Activated CD8-positive, alpha-beta memory T cell treated with anti-CD3 and anti-CD28 coated beads, Interleukin-2, amount 10 ng/mL, durations not matched to agents 7 days and 5 days (primary cell): Measurements from ENCODE around the gene OPCML. TPM values are rescaled to one million over a fixed set of nuclear protein-coding genes. Genes with fewer than 3 reads are reported as not detected.

Source experiments
- ATAC-seq: fragments of 150-1000 bp; cut with Tn5 transposase; one replicate; pipeline ENCODE4 v1.10.0; 2021; ENCODE audit warnings: moderate library complexity
- CTCF ChIA-PET: fragments of 350-600 bp; sonication (Branson Sonifier 250); formaldehyde crosslinking; loops from one replicate; lab custom pipeline; 2021; ENCODE audit warnings: antibody characterized with exemption; lab: Charles Lee
- DNase-seq: peaks from one replicate; pipeline ENCODE4 v3.0.0-alpha.2; 2020
- H3K27ac Mint-ChIP-seq: one replicate; pipeline ENCODE4 v1.8.0; 2021; ENCODE audit warnings: mild to moderate bottlenecking, mixed read lengths
- H3K27me3 Mint-ChIP-seq: one replicate; pipeline ENCODE4 v1.8.0; 2021; ENCODE audit warnings: mixed read lengths
- H3K36me3 Mint-ChIP-seq: one replicate; pipeline ENCODE4 v1.8.0; 2021; ENCODE audit warnings: mild to moderate bottlenecking, mixed read lengths
- H3K4me1 Mint-ChIP-seq: one replicate; pipeline ENCODE4 v1.8.0; 2021; ENCODE audit warnings: mixed read lengths
- H3K4me3 Mint-ChIP-seq: one replicate; pipeline ENCODE4 v1.8.0; 2021; ENCODE audit warnings: mild to moderate bottlenecking, moderate library complexity, mixed read lengths
- H3K9me3 Mint-ChIP-seq: one replicate; pipeline ENCODE4 v1.8.0; 2022; ENCODE audit warnings: low read depth, mixed read lengths
- total RNA-seq, 2 experiments: library from RNA; stranded (reverse); gene quantifications; one replicate each; pipeline ENCODE4 v1.2.3, GENCODE V29; 2021

The OPCML gene
- total RNA-seq, 2 experiments from 2014 or later, result not detected

DNA sequence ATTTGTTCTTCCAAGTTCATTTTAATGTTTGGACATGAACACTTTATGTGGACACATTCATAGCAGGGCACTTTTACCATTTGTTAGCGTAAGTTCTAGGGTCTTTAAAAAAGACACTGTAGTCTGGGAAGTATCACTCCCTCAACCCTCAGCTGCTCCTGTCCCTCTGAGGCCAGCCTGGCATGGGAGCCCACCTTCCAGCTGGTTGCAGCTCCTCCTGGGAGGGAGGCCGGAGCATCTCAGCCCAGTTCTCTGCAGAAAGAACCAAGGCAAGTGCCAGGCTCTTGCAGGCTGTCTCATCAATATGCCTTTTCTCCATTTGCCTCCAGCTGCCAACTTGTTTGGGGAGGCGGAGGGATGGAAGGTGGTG is 150.6 kb downstream of the OPCML start:
- Mint-ChIP-seq H3K4me1 (no peaks in the 10 kb centered on the region), H3K36me3 (no peaks in the 10 kb centered on the region), H3K27ac (no peak overlapping the region), H3K4me3 (no peak overlapping the region), H3K27me3 (no peaks in the 10 kb centered on the region), H3K9me3 (no peaks in the 10 kb centered on the region)
- DNase-seq (no peak), ATAC-seq (no peak)
- CTCF ChIA-PET, result no interaction called here

DNA sequence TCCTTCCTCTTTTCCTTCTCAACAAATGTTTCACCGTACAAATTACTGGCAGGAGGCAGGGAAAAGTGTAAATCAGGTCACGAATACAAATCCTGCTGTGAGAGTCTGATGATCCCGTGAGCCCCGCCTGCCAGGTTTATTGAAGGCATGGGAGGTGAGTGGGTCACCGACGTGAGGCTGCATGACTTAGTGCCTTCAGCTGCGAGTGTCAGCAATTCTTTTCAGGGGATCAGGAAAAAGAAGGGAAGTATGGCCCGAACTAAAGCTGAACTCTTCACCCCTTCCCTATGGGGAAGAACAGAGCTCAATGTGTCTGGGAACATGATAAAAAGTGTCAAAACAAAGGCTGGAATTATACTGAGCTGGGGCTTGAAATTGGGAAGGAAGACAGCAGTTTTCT is 166.2 kb downstream of the OPCML start:
- ATAC-seq, result no peak
- no peak overlapping the region for H3K4me3 Mint-ChIP-seq
- H3K9me3 Mint-ChIP-seq, result peaks cover 3% of the 10 kb centered on the region
- no peaks in the 10 kb centered on the region for H3K27me3 Mint-ChIP-seq
- no peaks in the 10 kb centered on the region for H3K36me3 Mint-ChIP-seq
- CTCF ChIA-PET, result no interaction called here
- no peaks in the 10 kb centered on the region for H3K4me1 Mint-ChIP-seq
- H3K27ac Mint-ChIP-seq, result no peak overlapping the region
- no peak for DNase-seq

DNA sequence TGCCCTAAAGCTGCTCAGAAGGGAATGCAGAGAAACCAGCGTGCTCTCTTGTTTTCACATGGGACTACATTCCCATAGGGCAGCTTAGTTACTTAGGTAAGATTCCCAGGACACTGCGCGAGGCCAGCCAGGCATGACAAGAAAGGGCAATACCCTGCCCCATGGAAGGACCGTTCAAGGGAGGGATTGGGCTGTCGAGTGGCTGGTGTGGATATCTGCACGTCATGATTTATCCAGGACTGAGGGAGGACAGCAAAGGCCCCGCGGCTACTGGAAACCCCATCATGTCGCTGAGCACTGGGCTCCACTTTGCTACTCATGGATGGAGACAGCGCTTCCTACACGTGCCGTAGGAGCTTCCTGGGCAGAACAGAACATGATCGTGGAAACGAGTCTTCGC is 169.4 kb downstream of the OPCML start:
- H3K4me1 Mint-ChIP-seq, result no peaks in the 10 kb centered on the region
- no peaks in the 10 kb centered on the region for H3K36me3 Mint-ChIP-seq
- no peak for DNase-seq
- H3K27me3 Mint-ChIP-seq, result no peaks in the 10 kb centered on the region
- ATAC-seq, result no peak
- H3K4me3 Mint-ChIP-seq, result no peak overlapping the region
- H3K27ac Mint-ChIP-seq, result no peak overlapping the region
- peaks cover 4% of the 10 kb centered on the region for H3K9me3 Mint-ChIP-seq
- CTCF ChIA-PET, result no interaction called here

DNA sequence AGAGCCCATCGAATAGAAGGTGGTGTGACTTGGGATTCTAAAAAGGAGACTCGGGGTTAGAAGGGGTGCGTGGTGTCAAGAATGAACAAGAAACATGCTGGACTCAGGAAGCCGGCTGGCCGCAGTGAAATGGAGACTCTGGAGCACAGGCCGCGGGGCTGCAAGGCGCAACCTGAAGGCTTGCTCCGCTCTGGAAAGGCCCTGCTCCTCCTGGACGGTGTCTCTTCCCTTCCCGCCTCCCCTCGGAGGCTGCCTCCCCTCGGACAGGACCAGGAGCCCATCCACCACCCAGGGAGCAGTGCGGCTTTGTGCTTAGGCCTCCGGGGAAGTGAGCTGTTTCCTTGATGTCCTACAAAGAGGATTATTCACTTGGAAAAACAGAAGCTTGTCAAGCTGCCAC is 170.1 kb downstream of the OPCML start:
- no peaks in the 10 kb centered on the region for H3K27me3 Mint-ChIP-seq
- CTCF ChIA-PET, result no interaction called here

DNA sequence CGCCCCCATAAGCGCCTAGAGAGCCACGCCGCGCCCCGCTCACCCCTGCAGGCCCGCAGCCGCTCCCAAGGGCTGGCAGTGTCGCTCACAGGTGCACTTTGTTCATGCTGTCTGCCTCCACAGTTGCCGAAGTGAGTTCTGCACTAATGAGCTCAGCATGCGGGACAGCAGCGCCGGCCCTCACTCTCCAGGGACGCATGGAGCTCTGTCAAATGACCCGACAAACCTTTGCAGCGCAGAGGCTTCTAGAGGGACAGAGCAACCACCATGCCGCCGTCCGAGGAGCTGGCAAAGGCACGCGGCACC is 170.7 kb downstream of the OPCML start:
- ATAC-seq (no peak), DNase-seq (no peak)
- H3K27ac Mint-ChIP-seq, result no peak overlapping the region
- no peak overlapping the region for H3K4me3 Mint-ChIP-seq
- CTCF ChIA-PET, result no interaction called here
- H3K27me3 Mint-ChIP-seq, result no peaks in the 10 kb centered on the region
- H3K4me1 Mint-ChIP-seq, result no peaks in the 10 kb centered on the region
- no peaks in the 10 kb centered on the region for H3K36me3 Mint-ChIP-seq
- peaks cover 4% of the 10 kb centered on the region for H3K9me3 Mint-ChIP-seq

More for the DNA sequence above, 170.1 kb downstream of the OPCML start:
- Mint-ChIP-seq H3K9me3 (peaks cover 4% of the 10 kb centered on the region), H3K4me3 (no peak overlapping the region), H3K27ac (no peak overlapping the region), H3K36me3 (no peaks in the 10 kb centered on the region), H3K4me1 (no peaks in the 10 kb centered on the region)
- ATAC-seq, result no peak
- DNase-seq, result no peak

DNA sequence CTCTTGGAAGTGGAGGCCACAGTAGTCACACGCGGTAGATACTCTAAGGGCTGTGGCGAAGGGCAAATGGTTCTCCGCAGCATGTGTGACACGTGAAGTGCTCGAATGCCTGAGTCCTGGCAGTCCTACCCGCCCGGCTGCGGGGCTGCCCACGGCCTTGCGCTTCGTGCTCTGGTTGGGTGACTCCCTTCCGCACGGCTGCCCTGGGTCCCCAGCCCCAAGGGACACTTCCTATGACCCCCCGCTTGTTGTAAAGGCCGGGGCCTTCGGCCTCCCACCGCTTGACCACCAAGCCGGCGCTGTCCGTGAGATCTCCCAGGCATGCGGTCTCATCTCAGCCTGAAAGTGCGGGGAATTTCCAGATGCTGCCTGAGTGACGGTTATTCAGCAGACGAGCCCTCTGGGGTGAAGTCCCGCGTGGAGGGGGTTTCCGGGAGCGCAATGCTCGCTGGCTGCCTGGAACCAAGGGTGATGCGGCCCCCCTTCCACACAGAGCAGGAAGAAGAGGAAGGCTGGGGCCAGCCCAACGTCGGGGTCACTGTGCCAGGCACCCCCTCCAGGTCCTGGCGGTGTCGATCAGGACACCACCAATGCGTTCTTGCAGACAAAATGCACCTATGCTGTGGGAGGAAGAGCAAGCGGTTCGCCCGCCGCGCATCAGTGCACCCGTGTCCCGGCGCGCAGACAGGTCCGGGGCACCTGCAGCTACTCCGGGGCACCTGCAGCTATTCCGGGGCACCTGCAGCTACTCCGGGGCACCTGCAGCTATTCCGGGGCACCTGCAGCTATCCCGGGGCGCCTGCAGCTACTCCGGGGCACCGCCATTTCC is 171.2 kb downstream of the OPCML start:
- Mint-ChIP-seq H3K36me3 (no peaks in the 10 kb centered on the region), H3K27ac (no peak overlapping the region), H3K4me1 (no peaks in the 10 kb centered on the region), H3K4me3 (no peak overlapping the region), H3K9me3 (peaks cover 4% of the 10 kb centered on the region), H3K27me3 (no peaks in the 10 kb centered on the region)
- CTCF ChIA-PET, result no interaction called here
- ATAC-seq (no peak), DNase-seq (no peak)

DNA sequence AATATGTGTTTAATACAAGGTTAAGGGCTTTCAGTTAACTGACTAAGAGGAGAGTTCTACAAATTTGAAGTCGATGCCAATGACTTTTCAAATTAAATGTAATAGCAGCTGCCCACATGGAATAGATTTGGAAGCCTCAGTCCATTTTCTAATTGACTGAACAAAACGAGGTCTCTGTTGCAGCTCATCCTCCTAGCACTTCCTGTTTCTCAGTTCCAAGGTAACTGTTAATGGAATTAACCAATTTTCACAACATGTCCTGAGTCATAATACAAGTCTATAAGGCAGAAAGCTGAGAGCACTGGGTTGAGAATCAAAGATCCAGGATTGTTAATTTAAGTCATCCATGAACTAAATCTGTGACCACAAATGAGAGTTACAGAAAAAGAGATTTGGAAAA is 177.2 kb downstream of the OPCML start:
- H3K36me3 Mint-ChIP-seq, result no peaks in the 10 kb centered on the region
- H3K27me3 Mint-ChIP-seq, result no peaks in the 10 kb centered on the region
- H3K4me3 Mint-ChIP-seq, result no peak overlapping the region
- no peak for DNase-seq
- peaks cover 3% of the 10 kb centered on the region for H3K9me3 Mint-ChIP-seq
- no peaks in the 10 kb centered on the region for H3K4me1 Mint-ChIP-seq
- no peak for ATAC-seq
- CTCF ChIA-PET, result no interaction called here
- H3K27ac Mint-ChIP-seq, result no peak overlapping the region

DNA sequence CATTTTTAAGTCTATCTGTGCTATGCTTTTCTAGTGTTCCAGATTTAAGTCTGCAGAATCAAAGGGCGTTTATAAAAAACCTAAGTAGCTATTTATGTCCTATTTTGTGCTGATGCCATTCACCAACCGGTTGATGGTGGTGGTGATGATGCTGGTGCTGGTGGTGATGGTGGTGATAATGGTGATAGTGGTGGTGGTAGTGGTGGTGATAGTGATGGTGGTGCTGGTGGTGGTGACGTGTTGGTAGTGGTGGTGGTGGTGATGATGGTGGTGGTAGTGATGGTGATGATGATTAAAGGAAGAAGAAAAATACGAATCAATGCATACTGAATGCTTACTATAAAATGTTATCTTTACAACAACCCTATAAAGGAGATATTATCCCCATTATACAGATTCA is 178.2 kb downstream of the OPCML start:
- CTCF ChIA-PET, result no interaction called here

DNA sequence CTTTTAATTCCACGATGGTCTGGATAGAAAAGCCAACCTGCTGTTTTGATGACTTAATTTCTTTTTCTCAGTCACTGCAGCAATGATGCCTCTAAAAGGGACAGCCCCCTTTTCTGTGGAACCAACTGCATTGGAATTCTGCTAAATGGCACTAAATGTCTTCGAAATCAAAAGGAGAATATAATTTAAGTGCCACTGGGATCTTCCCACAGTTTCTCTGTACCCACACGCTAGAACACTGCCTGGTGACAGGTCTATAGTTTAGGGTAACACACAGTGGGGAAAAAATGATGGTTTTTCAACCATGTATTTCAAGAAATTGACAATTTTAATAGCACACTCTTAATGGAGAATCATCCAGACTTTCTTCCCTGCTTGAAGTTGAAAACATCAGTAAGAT is 182.3 kb downstream of the OPCML start:
- CTCF ChIA-PET, result no interaction called here

More for the DNA sequence above, 178.2 kb downstream of the OPCML start:
- no peaks in the 10 kb centered on the region for H3K36me3 Mint-ChIP-seq
- peaks cover 3% of the 10 kb centered on the region for H3K9me3 Mint-ChIP-seq
- ATAC-seq (no peak), DNase-seq (no peak)
- H3K4me3 Mint-ChIP-seq, result no peak overlapping the region
- H3K27ac Mint-ChIP-seq, result no peak overlapping the region
- H3K4me1 Mint-ChIP-seq, result no peaks in the 10 kb centered on the region
- no peaks in the 10 kb centered on the region for H3K27me3 Mint-ChIP-seq

DNA sequence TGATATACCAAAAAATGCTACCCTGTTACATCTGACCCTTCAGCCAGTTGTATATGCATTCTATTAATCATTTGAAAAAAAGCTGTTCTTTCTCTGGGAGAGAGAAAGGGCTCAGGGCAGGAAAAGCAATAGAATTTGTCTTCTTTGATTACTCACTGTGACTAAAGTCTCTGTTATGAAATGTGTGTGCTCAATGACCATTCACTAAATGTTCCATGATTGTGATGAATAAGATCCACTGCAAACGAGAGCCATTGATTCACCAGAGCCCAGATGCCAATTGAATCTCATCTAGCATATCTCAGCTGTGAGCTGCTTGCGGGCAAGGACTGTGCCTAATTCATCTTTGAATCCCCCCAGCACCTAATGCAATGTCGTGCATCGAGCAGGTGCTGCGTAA is 184.3 kb downstream of the OPCML start:
- no peaks in the 10 kb centered on the region for H3K4me1 Mint-ChIP-seq
- H3K9me3 Mint-ChIP-seq, result no peaks in the 10 kb centered on the region
- H3K27ac Mint-ChIP-seq, result no peak overlapping the region
- no peak overlapping the region for H3K4me3 Mint-ChIP-seq
- CTCF ChIA-PET, result interaction anchor here (1.0 kb wide), 1 partner anchor 24 kb away, joined by 3 read pairs; no protein-coding TSS in a partner anchor
- H3K27me3 Mint-ChIP-seq, result no peaks in the 10 kb centered on the region
- DNase-seq (no peak), ATAC-seq (no peak)
- H3K36me3 Mint-ChIP-seq, result no peaks in the 10 kb centered on the region

More for the DNA sequence above, 182.3 kb downstream of the OPCML start:
- Mint-ChIP-seq H3K27me3 (no peaks in the 10 kb centered on the region), H3K4me1 (no peaks in the 10 kb centered on the region), H3K9me3 (peaks cover 3% of the 10 kb centered on the region), H3K4me3 (no peak overlapping the region), H3K36me3 (no peaks in the 10 kb centered on the region), H3K27ac (no peak overlapping the region)
- ATAC-seq (no peak), DNase-seq (no peak)

DNA sequence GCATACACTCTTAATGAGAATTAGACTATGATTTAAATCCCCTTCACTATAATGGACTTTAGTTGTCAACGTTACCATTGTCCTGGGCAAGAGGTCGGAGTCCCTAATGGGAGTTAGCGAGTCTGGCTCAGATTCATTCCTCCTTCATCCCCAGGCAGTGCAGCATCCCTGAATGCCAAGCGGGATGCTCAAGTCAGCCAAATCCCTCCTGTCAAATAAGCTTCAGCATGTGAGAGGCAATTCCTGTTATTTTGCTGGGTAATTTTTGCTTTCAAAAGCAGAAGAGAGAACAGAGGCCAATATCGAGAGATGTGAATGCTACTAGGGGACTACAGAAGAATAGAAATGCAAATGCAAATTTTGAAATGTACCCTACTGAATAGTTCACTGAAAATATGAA is 186.2 kb downstream of the OPCML start:
- Mint-ChIP-seq H3K27me3 (no peaks in the 10 kb centered on the region), H3K9me3 (no peaks in the 10 kb centered on the region), H3K36me3 (no peaks in the 10 kb centered on the region), H3K4me3 (no peak overlapping the region), H3K27ac (no peak overlapping the region), H3K4me1 (no peaks in the 10 kb centered on the region)
- no peak for ATAC-seq
- CTCF ChIA-PET, result no interaction called here
- DNase-seq, result no peak

DNA sequence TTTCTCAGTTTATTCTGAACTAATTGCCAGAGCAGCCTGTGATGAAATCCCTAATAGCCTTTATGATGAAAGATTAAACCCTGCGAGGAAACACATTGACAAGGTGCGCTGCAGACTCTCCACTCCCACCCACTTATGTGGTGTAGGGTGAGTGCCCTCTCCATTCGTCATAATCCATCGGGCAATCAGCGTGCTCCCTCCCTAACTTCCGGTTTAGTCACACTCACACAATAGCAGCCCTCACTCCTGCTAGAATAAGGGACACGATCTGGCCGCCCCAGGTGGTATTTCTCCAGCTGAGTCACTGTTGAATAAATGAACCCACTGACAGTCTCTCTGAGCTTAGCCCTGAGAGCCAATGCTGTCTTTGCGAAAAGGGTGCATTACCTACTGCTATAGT is 188.3 kb downstream of the OPCML start:
- Mint-ChIP-seq H3K27ac (no peak overlapping the region), H3K9me3 (no peaks in the 10 kb centered on the region), H3K4me1 (no peaks in the 10 kb centered on the region), H3K27me3 (no peaks in the 10 kb centered on the region), H3K36me3 (no peaks in the 10 kb centered on the region), H3K4me3 (no peak overlapping the region)
- DNase-seq (no peak), ATAC-seq (no peak)
- CTCF ChIA-PET, result no interaction called here

DNA sequence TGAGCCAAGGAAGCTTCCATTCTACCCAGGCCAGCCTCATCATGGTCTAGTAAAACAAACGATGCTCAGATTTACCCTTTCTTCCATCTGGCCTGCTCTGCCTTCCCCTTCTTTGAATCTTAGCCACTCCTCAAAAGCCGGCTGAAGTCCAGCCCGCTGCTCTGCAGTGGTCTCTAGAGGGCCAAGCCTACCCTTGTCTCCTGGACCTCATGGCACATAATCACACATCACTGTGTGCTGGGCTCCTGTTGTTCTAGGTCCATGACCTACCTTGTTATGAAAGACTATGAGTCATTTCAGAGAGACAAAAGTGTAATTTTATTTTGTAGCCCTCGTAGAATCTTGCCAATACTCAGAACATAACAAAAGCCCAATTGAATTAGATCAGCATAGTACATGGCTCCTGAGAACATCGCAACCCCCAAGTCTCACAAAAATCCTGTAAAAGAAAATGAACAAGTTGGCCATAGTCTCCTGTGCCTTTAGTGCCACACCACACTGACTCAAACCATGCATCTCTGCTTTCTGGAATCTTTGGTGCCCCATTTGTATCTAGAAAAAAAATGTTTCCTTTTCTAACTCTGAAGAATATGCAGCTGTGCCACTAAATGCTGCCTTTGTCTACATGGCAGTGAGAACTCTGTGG is 192.7 kb downstream of the OPCML start:
- no peaks in the 10 kb centered on the region for H3K36me3 Mint-ChIP-seq
- CTCF ChIA-PET, result no interaction called here
- no peaks in the 10 kb centered on the region for H3K9me3 Mint-ChIP-seq
- no peak for ATAC-seq
- no peak overlapping the region for H3K4me3 Mint-ChIP-seq
- DNase-seq, result no peak
- H3K4me1 Mint-ChIP-seq, result no peaks in the 10 kb centered on the region
- no peaks in the 10 kb centered on the region for H3K27me3 Mint-ChIP-seq
- no peak overlapping the region for H3K27ac Mint-ChIP-seq

DNA sequence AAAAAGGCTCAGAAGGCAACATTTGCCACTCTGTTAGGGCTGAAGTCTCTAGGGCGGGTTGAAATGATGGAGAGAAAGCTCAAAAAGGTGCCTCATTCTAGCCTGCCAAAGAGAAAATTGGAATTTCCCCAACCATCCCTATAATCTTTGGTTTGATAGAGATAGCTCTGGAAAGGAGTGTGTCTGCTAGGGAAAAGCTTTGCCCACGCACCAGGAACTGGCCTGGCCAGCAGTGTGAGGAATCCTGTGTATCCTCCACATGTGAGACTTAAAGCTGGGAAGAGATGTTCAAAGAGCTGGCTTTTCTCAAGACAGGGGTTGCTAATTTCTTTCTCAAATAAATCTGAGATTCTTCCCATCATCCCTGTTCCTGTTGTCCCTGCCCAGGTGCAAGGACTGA is 193.7 kb downstream of the OPCML start:
- H3K36me3 Mint-ChIP-seq, result no peaks in the 10 kb centered on the region
- no peak overlapping the region for H3K4me3 Mint-ChIP-seq
- ATAC-seq (no peak), DNase-seq (no peak)
- CTCF ChIA-PET, result no interaction called here
- no peaks in the 10 kb centered on the region for H3K4me1 Mint-ChIP-seq
- H3K9me3 Mint-ChIP-seq, result peaks cover 2% of the 10 kb centered on the region
- no peak overlapping the region for H3K27ac Mint-ChIP-seq
- no peaks in the 10 kb centered on the region for H3K27me3 Mint-ChIP-seq
